ENCODE data around the gene TBATA.

- TF ChIP-seq GATA2 (IDR thresholded peaks at IDR 0.05; ENCODE audit: low read depth, low read length) = no peak
- no peak for TF ChIP-seq GATA3 (IDR thresholded peaks at IDR 0.05; ENCODE audit: low read depth, low read length)
These were observed 42.0 kb upstream of the TBATA start for GRCh38 chr10:70827086-70827757.

Data from SH-SY5Y (cell line).